HG03159 (cell line): Measurements from ENCODE around the gene MOSPD3.

Experiments
- ATAC-seq: cut with Tn5 transposase; IDR thresholded peaks from one replicate; pipeline ENCODE4 v1.9.1; 2021; ENCODE audit warnings: mild to moderate bottlenecking, moderate library complexity; ENCODE audit not compliant: unreplicated experiment

The MOSPD3 gene

GRCh38 chr7:100590077-100590737 lies 22.1 kb upstream of the MOSPD3 start:
- no peak for ATAC-seq

GRCh38 chr7:100591596-100591995 lies 20.7 kb upstream of the MOSPD3 start:
- ATAC-seq = no peak

- no peak for ATAC-seq
Measured at GRCh38 chr7:100595188-100595587, 17.2 kb upstream of the MOSPD3 start.

GRCh38 chr7:100598425-100598824 lies 13.9 kb upstream of the MOSPD3 start:
- no peak for ATAC-seq

- no peak for ATAC-seq
Measured at GRCh38 chr7:100599911-100600729, 12.2 kb upstream of the MOSPD3 start.

- no peak for ATAC-seq
Measured at GRCh38 chr7:100600730-100601038, 11.7 kb upstream of the MOSPD3 start.

GRCh38 chr7:100602889-100603725 lies 9.2 kb upstream of the MOSPD3 start:
- no peak for ATAC-seq

- ATAC-seq = no peak
Measured at GRCh38 chr7:100603726-100604027, 8.7 kb upstream of the MOSPD3 start.

GRCh38 chr7:100604028-100604975 lies 8.0 kb upstream of the MOSPD3 start:
- no peak for ATAC-seq

- no peak for ATAC-seq
Measured at GRCh38 chr7:100604976-100605911, 7.1 kb upstream of the MOSPD3 start.

- ATAC-seq = no peak
Measured at GRCh38 chr7:100606313-100606712, 6.0 kb upstream of the MOSPD3 start.

GRCh38 chr7:100607111-100607510 lies 5.2 kb upstream of the MOSPD3 start:
- no peak for ATAC-seq

GRCh38 chr7:100609958-100610357 lies 2.4 kb upstream of the MOSPD3 start:
- ATAC-seq = no peak

- ATAC-seq = no peak
Measured at GRCh38 chr7:100612730-100613390, 520 bp downstream of the MOSPD3 start.

- ATAC-seq = no peak
Measured at GRCh38 chr7:100613412-100614175, 1.3 kb downstream of the MOSPD3 start.

GRCh38 chr7:100614308-100614861 lies 2.0 kb downstream of the MOSPD3 start:
- no peak for ATAC-seq

GRCh38 chr7:100620239-100620638 lies 7.9 kb downstream of the MOSPD3 start:
- no peak for ATAC-seq

- no peak for ATAC-seq
Measured at GRCh38 chr7:100620804-100621203, 8.5 kb downstream of the MOSPD3 start.
